NCI-H1417 treated with DMSO at 0.1 percent for 48 hours (cell line): ENCODE results near the gene RIPPLY2.
A peak's percentile ranks its signal among the peaks of the same experiment; 100 is the strongest.
"Not testable (repeated sequence)": the region's sequence is repeated elsewhere in the genome, so short reads cannot be mapped to it uniquely, and the experiment has no call there.

Experiments
- DNase-seq: peaks from one replicate; lab custom pipeline; 2025; lab: John Stamatoyannopoulos, UW

RIPPLY2 gene

DNA sequence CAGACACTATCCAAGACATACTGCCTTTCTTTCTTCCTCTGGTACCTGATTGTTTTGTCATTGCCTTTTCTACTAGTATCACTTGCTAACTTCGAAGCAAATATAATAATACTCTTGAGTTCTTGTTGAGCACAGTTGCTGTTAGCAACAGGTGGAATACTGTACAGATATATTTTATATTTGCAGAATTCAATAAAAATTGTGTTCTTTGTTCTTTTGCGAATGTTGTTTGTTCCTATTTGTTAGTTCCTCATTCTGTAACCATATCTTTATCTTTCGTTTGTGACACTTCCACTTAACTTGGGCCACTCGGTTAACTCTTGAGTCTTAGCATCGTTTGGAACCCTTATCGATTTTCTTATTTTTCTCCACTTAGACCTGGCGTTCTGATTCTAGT, 7.2 kb downstream of the RIPPLY2 start:
- DNase-seq: no peak

DNA sequence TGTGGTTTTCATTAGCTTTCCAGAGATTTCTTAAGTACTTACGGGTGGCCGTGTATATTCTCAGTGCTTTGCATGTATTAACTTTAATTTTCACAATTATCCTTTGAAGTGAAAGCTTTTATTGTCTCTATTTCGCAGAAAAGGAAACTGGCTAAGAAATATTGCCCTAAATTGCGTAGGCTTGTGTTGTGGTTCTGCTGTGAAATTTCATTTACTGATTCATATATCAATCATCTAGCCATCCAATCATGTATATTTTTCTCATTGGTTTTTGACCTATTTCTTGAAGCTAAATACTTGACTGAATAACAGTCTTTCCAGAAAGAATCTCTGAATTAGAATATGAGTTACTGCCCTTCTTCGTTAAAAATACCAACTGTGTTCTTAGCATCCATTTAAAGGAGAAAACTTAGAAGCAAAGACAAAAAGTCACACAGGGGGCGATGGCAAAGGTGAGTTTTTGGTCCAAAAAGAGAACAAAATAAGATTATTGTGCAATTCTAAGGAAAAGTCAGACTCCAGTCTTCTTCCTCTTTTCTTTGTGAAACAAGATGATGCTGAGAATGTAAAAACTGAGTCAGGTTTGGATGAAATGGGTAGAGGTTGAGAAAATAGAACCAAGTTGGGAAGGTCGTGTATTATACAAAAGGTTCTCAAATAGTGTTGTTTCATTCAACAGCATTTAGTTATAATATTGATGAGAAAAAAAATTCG, 7.8 kb downstream of the RIPPLY2 start:
- no peak for DNase-seq

DNA sequence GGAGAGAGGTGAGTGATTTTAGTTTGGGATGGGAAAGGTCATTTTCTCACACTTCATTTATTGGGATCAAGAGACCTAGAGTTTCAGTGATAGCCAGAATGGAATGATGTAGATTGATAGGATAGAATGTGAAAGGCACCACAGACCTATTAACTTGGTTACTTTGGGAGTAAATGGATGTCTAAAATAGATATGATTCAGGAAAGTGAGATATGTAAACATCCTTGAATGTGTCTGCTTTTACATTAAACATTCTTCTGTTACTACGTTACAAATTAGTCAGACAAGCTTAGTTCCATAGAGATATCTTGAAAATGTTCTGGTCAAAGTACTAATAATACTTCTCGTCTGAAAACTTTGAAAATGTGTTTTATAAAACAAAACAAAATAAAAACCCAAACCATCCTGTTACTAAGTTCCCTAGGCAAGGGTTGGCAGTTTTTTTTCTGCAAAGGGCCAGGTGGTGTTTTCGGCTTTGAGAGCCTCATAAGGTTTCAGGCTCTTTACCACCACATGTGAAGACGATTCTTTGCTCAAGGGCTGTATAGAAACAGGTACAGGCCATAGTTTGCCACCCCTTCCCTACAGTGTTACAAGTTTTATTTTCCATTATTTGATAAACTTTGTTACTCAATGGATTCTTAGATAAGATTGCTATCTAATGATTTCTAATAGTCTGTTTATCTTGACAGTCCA, 9.8 kb downstream of the RIPPLY2 start:
- no peak for DNase-seq

DNA sequence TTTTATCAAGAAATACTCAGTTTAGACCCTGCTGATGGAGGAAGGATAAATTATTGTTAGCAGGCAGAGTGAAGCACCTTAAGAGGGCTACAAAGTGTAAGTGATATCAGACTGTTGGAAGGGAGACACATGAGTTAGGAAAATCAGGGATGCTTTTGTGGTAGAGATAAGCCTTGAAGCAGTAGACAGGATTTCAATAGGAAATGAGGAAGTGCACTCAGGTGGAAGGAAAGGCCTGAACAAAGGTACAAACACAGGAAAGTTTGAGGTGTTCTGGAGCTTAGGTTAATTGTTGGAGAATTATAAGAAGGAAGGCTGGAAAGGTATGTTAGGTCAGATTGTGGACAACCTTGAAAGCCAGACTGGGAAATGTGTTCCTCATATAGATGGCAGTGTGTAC, 13.9 kb downstream of the RIPPLY2 start:
- DNase-seq: no peak

DNA sequence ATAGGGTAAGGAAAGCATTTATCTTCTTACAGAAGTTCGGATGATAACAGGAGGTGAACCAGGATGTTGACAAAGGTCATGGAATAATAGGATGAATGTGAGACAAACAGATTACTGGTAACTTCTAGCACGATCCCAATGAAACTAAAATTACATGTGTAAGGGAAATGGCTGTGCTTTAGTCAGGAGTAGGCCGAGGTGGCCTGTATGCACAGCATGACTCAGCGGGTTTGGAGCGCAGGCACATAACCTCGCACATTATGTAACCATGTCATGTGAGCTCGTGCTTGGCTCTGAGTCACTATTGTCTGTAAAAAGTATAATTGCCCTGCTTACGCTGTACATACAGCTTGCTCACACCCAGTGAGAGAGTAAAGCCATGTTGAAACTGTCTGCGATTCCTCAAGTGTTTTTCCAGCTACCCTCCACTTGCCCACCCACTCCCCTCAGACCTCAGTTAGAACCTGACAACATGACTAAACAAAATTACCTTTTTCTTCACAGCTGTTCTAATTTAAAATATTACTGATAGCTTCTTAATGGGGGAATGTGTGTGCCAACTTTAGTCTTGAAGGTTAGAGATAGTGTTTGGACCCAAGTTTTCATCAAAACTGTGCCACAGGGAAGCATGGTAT, 14.5 kb downstream of the RIPPLY2 start:
- DNase-seq: no peak

DNA sequence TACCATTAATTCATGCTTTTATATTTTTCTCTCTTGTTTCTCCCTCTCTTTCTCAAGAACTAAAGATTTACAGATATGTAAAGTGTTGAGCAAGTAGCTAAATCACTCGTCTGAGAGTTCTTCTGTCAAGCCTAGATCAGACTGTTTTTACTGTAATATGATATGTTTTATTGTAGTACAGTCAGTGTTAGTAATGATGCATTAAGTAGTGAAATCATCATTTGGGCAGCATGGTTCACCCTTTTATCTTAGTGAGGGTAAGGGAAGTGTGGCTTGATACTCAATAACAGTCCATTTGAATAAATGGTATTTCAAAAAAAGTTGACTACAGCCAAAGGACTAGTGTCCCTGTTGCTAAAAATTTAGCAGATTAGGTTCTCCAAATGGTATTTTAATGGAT, 15.5 kb downstream of the RIPPLY2 start:
- no peak for DNase-seq

DNA sequence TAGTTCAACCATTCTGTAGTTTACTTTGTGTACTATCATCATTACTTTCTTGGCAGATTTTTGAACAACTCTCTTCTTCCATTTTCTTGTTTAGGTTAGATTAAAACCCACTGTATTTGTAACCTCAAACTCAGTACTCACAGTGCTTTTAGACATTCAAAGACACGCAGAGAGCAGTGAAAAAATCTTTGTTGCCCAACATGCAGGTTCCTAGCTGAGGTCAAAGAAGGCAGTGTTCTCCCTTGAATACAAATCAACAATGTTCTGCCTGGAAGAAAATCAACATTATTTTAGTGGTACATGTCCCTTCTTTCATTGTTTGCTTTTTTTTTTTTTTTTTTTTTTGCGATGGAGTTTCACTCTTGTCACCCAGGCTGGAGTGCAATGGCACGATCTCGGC, 17.5 kb downstream of the RIPPLY2 start:
- no peak for DNase-seq

DNA sequence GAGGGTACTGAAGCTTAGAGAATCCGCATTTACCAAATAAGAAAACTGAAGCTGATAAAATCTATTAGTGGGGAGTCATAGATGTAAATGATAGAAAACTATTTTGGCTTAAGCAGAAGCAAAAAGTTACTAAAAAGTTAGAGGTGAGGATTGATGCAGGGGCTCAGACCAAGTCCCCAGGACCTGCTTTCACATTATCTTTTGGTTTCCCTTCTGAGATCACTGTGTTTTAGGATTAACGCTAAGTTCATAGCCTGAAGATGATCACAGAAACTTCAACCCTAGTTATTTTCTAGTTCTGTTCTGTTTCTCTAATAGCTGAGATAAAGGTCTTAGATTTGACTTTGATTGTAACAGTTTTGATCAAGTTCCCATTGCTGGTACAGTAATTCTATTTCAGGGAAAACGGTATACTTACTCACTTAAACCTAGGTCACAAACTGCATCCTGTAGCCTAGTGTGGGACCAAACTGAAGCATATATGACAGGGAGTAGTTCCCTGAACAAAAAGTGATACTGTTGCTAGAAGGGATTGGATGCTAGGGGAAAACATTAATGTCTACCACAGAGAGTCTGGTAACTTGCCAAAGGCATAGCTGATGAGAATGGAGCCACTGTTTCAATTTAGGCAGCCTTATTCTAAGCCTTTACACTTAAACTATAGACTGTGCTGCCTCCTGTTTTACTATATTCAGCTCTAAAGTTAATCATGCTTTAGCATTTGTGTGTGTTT, 19.4 kb downstream of the RIPPLY2 start:
- no peak for DNase-seq

DNA sequence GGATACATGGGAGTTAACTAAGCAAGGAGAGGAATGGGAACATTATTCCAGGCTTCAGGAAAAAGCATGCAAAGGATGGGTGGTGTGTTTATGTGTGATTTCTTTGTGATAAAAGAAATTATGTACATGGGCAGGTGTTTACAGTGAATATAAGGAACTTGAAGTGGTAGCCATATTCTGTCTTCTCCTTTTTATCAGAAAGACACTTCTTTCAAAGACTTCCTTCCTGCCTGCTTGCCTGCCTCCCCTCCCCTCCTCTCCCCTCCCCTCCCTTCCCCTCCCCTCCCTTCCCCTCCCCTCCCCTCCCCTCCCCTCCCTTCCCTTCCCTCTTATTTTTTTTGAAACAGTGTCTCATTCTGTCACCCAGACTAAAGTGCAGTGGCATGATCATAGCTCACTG, 20.7 kb downstream of the RIPPLY2 start:
- no peak for DNase-seq

DNA sequence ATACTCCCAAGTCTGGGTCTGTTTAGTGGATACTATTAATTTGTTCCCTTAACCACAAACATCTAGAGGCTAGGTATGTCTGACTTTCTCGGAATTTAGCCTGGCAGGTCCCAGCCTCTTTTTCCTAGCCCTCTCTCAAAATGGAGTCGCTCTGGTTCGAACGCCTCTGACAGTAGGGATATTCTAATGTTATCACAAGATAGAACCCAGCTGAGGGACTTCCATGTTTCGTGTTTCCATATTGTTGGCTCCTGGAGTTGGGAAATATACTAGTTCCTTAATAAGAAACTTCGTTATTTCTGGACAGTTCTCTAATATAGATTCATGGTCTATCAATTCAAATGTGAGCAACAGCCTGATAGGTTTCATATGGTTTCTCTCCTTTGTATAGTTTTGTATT, 22.7 kb downstream of the RIPPLY2 start:
- no peak for DNase-seq

DNA sequence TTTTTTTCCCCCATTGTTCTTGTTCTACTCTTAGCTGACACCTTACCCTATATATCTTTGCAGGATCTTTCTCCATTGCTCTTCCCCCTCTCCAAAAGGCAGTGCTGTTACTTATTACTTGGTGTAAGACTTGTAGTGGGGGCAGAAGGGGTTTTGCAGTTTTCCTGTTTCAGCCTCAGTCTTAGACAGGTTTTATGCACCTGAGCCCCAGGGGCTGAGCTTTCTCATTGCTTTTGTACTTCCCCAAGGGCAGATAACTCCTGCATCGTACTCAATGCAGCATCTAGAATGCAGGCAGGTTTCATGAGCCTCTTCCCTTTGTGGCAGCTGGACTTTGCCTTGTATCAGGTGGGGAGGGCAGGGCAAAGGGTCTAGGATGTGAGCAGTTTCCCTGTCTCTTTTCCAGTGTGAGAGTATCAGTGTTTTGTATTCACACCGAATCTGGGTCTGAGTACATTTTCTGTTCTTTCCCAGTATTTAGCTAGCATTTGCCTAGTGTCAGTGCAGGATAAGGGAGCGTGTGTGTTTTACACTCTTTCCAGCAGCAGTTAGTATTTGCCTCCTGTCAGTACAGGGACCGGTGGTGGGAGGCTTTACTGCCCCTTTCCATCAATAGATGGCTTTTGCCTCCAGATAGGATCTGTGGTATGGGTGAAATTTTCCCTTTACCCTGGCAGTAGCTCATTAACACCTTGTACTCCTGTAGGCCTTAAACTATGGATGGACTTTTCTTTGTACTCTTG, 25.9 kb downstream of the RIPPLY2 start:
- no peak for DNase-seq

DNA sequence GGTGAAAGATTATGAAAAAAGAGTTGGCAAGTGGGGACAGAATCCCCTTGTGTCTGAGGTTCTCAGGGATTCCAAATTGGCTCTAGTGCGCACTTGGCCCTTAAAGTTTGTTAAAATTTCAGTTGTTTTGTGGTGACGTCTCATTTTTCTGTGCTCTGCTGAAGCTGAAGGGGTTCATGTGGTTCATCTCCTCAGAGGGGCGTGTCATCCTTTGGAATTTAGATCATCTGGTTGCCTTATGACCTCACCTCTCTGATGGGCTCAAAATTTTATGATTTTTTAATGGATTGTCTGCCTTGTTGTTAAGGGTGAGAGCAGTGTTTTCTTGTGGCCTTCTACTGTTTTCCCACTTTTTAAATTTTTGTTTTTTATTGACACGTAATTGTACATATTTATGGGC, 26.6 kb downstream of the RIPPLY2 start:
- no peak for DNase-seq

DNA sequence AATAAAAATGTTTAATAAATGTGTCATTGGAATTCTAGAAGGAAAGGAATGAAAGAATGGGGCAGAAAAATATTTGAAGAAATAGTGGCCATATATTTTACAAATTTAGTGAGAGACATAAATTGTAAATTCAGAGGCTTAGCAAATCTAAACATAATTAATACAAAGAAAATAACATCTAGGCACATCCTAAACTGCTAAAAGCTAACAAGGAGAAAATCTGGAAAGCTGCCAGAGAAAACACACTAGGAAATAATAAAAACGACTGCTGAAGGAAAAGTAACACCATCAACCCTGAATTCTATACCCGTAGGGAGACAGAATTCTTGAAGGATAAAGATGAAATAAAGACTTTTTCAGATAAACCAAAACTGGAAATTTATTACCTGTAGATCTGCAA, 30.1 kb downstream of the RIPPLY2 start:
- DNase-seq: no peak

DNA sequence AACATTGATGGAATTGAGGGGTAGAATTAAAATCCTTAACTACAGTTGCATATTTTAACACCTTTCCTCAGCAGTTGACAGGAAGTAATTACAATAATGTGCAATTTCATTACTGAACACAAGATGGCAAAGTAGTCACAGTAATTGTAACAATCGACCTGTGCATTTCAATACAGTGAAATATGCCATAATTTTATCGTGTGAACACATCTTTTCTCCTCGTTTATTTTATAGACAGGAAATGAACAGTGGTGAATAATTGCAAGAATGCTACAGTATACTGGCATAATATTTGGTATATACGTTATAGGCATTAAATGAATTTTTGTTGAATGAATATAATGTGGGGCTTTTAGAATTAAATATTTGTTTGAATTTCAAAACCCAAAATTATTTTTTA, 31.4 kb downstream of the RIPPLY2 start:
- peak; percentile 38 for DNase-seq

DNA sequence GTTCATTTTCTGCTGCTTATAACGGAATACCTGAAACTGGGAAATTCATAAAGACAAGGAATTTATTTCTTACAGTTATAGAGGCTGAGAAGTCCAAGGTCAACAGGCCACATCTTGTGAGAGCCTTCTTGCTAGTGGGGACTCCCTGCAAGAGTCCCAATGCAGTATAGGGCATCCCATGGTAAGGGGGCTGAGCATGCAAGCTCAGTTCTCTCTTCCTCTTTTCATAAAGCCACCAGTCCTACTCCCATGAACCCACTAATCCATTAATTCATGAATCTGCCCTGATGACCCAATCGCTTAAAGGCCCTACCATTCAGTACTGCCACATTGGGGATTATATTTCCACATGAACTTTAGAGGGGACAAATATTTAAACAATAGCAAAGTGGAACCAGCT, 32.8 kb downstream of the RIPPLY2 start:
- no peak for DNase-seq

DNA sequence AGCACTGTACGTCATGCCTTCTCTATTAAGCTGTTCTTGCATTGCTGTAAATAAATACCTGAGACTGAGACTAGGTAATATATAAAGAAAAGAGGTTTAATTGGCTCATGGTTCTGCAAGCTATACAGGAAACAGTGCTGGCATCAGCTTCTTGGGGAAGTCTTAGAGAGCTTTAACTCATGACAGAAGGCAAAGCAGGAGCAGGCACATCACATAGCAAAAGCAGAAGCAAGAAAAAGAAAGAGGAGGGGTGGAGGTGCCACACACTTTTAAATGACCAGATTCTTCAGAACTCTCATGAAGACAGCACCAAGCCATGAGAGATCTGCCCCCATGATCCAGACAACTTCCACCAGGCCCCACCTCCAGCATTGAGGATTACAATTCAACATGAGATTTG, 36.5 kb downstream of the RIPPLY2 start:
- DNase-seq: no peak

DNA sequence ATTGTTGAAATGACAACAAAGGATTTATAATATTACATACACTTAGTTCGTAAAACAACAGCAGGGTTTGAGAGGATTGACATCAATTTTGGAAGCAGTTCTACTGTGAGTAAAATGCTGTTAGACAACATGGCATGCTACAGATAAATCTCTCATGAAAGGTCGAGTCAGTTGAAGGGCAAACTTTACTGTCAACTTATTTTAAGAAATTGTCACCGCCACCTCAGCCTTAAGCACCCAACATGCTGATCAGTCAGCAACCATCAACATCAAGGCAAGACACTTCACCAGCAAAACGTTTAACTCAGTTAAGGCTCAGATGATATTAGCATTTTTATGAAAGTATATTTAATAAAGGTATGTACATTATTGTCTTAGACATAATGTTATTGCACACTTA, 37.4 kb downstream of the RIPPLY2 start:
- DNase-seq: no peak

DNA sequence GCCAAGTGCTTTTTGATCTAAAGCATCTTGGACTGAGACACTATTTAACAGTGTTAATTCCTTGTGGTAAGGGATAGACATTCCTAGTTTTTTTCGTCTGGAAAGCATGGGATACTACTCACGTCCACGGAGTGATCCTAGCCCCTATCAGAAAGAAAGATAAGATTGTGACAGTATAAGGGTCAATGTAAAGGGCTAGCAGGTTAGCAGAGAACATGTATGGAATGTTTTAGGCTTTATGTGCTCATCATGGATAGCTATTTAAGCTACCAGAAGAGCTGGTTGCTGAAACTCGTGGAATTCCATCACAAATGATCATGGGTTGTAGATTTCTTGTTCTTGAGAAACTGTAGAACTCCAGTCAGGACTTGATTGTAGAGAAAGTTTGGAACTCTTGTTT, 38.4 kb downstream of the RIPPLY2 start:
- no peak for DNase-seq

DNA sequence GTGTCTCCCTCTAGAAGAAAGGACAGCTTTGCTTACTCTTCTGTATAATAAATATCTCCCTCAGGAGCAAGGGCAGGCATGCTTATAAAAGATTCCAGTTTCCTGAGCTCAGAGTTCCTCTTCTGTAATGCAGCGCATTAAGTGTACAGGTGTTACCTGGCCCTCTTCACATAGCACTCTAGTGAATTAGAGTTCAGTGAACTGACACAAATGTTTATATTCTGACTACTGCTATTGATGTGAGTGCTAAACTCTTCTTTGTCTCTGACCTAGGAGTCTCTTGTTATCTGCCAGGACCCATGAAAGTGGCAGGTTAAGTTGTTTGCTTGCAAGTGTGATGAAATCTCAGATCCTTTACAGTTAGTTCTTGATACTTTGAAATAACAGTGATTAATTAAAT, 39.9 kb downstream of the RIPPLY2 start:
- no peak for DNase-seq

DNA sequence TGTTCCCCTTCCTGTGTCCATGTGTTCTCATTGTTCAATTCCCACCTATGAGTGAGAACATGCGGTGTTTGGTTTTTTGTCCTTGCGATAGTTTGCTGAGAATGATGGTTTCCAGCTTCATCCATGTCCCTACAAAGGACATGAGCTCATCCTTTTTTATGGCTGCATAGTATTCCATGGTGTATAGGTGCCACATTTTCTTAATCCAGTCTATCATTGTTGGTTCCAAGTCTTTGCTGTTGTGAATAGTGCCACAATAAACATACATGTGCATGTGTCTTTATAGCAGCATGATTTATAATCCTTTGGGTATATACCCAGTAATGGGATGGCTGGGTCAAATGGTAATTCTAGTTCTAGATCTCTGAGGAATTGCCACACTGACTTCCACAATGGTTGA, 43.9 kb downstream of the RIPPLY2 start:
- not testable (repeated sequence) for DNase-seq

DNA sequence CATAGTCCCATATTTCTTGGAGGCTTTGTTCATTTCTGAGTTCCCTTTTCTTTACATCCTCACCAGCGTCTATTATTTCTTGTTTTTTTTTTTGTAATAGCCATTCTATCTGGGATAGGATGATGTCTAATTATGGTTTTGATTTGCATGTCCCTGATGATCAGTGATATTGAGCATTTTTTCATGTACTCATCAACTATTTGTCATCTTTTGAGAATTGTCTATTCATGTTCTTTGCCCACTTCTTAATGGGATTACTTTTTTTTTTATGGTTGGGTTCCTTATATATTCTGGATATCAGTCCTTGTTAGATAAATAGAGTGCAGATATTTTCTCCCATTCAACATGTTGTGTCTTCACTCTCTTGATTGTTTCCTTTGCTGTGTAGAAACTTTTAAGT, 48.5 kb downstream of the RIPPLY2 start:
- DNase-seq: no peak

DNA sequence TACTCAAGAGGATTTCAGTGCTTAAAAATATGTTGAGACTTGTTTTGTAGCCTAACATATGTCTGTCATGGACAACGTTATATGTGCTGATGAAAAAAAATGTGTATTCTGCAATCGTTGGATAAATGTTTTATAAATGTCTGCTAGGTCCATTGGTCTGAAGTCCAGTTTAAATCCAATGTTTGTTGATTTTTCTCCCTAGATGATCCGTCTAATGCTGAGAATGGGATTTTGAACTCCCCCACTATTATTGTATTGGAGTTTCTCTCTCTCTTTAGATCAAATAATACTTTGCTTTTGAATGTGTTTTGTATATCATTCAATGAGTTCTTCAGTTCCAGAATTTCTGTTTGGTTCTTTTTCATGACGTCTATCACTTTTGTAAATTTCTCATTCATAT, 51.2 kb downstream of the RIPPLY2 start:
- no peak for DNase-seq
